GM12874 (cell line): Measurements from ENCODE around the gene MEGF8.
A peak's percentile ranks its signal among the peaks of the same experiment; 100 is the strongest.

Experiments used
- TF ChIP-seq, protein P1 (sequence below): IDR thresholded peaks from 2 replicates; pipeline ENCODE4 v1.5.1; 2011; ENCODE audit warnings: low read depth, mild to moderate bottlenecking, control low read depth, low read length, moderate library complexity; ENCODE audit not compliant: insufficient read depth

Gene MEGF8

DNA sequence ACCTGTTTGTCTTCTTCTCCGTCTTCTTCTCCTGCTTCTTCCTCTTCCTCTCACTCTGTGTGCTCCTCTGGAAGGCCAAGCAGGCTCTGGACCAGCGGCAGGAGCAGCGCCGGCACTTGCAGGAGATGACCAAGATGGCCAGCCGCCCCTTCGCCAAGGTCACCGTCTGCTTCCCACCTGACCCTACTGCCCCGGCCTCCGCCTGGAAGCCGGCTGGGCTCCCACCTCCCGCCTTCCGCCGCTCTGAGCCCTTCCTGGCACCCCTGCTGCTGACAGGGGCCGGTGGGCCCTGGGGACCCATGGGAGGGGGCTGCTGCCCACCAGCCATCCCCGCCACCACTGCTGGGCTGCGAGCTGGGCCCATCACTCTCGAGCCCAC is 50.7 kb downstream of the MEGF8 start:
- TF ChIP-seq, protein P1, sequence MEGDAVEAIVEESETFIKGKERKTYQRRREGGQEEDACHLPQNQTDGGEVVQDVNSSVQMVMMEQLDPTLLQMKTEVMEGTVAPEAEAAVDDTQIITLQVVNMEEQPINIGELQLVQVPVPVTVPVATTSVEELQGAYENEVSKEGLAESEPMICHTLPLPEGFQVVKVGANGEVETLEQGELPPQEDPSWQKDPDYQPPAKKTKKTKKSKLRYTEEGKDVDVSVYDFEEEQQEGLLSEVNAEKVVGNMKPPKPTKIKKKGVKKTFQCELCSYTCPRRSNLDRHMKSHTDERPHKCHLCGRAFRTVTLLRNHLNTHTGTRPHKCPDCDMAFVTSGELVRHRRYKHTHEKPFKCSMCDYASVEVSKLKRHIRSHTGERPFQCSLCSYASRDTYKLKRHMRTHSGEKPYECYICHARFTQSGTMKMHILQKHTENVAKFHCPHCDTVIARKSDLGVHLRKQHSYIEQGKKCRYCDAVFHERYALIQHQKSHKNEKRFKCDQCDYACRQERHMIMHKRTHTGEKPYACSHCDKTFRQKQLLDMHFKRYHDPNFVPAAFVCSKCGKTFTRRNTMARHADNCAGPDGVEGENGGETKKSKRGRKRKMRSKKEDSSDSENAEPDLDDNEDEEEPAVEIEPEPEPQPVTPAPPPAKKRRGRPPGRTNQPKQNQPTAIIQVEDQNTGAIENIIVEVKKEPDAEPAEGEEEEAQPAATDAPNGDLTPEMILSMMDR: no peak

GRCh38 chr19:42378225-42379215 is 53.1 kb downstream of the MEGF8 start:
- TF ChIP-seq, protein P1: no peak

- TF ChIP-seq, protein P1: no peak
These were observed 54.7 kb downstream of the MEGF8 start for GRCh38 chr19:42380155-42380554.

GRCh38 chr19:42386974-42387707 is 61.7 kb downstream of the MEGF8 start:
- TF ChIP-seq, protein P1: peak; percentile 59

DNA sequence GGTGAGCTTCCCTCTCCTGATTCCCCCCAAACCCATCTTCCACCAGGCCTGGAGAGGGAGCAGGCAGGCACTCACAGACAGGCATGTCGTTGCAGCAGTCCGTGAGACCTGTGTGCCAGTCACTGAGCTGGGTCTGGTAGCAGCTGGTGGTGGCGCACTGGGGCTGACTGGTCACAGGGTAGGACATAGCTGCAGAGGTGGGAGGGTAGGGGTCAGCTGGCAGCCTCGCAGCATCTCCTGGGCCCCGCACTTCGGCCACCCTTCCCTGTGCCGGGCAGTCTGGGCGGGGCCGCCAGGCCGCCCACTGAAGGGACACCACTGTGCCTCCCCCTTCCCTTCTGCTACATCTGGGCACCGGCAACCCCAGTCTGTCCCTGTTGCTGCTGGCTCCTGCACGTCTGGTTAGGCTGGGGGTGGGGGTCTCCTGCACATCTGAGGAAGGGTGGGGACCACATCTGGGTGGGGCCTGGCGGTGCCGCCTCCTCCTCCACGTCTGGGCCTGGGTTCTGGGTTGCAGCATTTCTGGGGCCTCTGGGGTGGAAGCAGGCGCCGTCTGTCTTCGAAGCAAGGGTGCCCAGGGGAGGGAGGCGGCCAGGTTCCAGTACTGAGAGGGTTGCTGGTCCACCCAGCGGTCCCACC is 63.5 kb downstream of the MEGF8 start:
- TF ChIP-seq, protein P1: no peak

DNA sequence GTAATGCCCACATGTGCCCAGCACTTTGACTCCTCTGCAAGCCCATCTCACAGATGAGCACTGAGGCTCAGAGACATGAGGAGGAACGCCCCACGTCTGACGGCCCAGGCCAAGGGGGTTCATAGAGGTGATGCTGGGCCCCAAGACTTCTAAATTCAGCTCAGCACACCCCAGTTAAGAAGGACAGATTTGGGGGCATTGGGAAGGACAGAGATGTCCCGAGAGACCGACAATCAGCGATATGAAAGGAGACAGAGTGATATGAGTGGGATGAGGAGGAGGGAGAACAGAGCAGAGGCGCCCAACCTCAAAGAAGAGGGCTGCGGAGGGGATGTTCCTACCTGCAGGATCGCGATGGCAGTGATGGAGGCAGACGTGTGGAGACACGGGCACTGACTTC is 64.5 kb downstream of the MEGF8 start, which contains the start of gene CNFN:
Gene CNFN, minus strand, starts transcription at position 399 of the 400 bp plus-strand sequence. CDS start 1,260 bp downstream, outside the sequence.
- TF ChIP-seq, protein P1: no peak

GRCh38 chr19:42392165-42392564 is 66.7 kb downstream of the MEGF8 start:
- TF ChIP-seq, protein P1: no peak
